SK-N-SH treated with all-trans-retinoic acid at 6 μM for 48 hours (cell line): Measurements from ENCODE around the gene MYEOV.

Source experiments
- ARNTL ChIP-seq: fragments of 450-650 bp; formaldehyde crosslinking; IDR thresholded peaks from 2 replicates; pipeline ENCODE4 v1.5.0; 2020; ENCODE audit warnings: low read depth, mild to moderate bottlenecking, moderate library complexity, borderline replicate concordance
- ISL1 ChIP-seq: fragments of 250-450 bp; sonication (Bioruptor Pico); IDR thresholded peaks from 2 replicates; pipeline ENCODE4 v2.1.2; 2022; ENCODE audit warnings: mild to moderate bottlenecking, moderate library complexity
- PPARA ChIP-seq: fragments of 250-450 bp; sonication (Bioruptor Pico); IDR thresholded peaks from 2 replicates; pipeline ENCODE4 v1.5.0; 2020; ENCODE audit warnings: mild to moderate bottlenecking, borderline replicate concordance
- TOX ChIP-seq: fragments of 250-450 bp; sonication (Bioruptor Pico); IDR thresholded peaks from 2 replicates; pipeline ENCODE4 v1.8.0; 2021; ENCODE audit warnings: mild to moderate bottlenecking, moderate library complexity, borderline replicate concordance
- ZFP30 ChIP-seq: fragments of 450-650 bp; formaldehyde crosslinking; IDR thresholded peaks from 2 replicates; pipeline ENCODE4 v1.5.0; 2022; ENCODE audit warnings: mild to moderate bottlenecking, moderate library complexity
- ZNF565 ChIP-seq: fragments of 450-650 bp; formaldehyde crosslinking; conservative IDR thresholded peaks from 2 replicates; pipeline ENCODE4 v1.5.0; 2020; ENCODE audit warnings: low read depth, mild to moderate bottlenecking, moderate library complexity
- TF ChIP-seq, protein P1 (sequence below): fragments of 250-450 bp; sonication (Bioruptor Pico); IDR thresholded peaks from 2 replicates; pipeline ENCODE4 v1.8.0; 2020; ENCODE audit warnings: mild to moderate bottlenecking, moderate library complexity, borderline replicate concordance
- TF ChIP-seq, protein P2 (sequence below): fragments of 250-450 bp; sonication (Bioruptor Pico); IDR thresholded peaks from 2 replicates; pipeline ENCODE4 v1.5.0; 2020; ENCODE audit warnings: mild to moderate bottlenecking, moderate library complexity

- TF ChIP-seq, protein P1, sequence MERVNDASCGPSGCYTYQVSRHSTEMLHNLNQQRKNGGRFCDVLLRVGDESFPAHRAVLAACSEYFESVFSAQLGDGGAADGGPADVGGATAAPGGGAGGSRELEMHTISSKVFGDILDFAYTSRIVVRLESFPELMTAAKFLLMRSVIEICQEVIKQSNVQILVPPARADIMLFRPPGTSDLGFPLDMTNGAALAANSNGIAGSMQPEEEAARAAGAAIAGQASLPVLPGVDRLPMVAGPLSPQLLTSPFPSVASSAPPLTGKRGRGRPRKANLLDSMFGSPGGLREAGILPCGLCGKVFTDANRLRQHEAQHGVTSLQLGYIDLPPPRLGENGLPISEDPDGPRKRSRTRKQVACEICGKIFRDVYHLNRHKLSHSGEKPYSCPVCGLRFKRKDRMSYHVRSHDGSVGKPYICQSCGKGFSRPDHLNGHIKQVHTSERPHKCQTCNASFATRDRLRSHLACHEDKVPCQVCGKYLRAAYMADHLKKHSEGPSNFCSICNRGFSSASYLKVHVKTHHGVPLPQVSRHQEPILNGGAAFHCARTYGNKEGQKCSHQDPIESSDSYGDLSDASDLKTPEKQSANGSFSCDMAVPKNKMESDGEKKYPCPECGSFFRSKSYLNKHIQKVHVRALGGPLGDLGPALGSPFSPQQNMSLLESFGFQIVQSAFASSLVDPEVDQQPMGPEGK, result no peak
- TF ChIP-seq ISL1 (CRISPR knock-in tag), result no peak
- no peak for TF ChIP-seq ZNF565
- no peak for TF ChIP-seq ARNTL
- TF ChIP-seq PPARA, result no peak
- TF ChIP-seq, protein P2, sequence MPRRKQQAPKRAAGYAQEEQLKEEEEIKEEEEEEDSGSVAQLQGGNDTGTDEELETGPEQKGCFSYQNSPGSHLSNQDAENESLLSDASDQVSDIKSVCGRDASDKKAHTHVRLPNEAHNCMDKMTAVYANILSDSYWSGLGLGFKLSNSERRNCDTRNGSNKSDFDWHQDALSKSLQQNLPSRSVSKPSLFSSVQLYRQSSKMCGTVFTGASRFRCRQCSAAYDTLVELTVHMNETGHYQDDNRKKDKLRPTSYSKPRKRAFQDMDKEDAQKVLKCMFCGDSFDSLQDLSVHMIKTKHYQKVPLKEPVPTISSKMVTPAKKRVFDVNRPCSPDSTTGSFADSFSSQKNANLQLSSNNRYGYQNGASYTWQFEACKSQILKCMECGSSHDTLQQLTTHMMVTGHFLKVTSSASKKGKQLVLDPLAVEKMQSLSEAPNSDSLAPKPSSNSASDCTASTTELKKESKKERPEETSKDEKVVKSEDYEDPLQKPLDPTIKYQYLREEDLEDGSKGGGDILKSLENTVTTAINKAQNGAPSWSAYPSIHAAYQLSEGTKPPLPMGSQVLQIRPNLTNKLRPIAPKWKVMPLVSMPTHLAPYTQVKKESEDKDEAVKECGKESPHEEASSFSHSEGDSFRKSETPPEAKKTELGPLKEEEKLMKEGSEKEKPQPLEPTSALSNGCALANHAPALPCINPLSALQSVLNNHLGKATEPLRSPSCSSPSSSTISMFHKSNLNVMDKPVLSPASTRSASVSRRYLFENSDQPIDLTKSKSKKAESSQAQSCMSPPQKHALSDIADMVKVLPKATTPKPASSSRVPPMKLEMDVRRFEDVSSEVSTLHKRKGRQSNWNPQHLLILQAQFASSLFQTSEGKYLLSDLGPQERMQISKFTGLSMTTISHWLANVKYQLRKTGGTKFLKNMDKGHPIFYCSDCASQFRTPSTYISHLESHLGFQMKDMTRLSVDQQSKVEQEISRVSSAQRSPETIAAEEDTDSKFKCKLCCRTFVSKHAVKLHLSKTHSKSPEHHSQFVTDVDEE, result no peak
- no peak for TF ChIP-seq ZFP30
- TF ChIP-seq TOX, result no peak
Measured at GRCh38 chr11:69300120-69301060, 6.4 kb downstream of the MYEOV start.
